ENCODE measurements around the gene CASP9. TPM values are rescaled to one million over a fixed set of nuclear protein-coding genes. Genes with fewer than 3 reads are reported as not detected.

CASP9 gene
- total and polyA plus RNA-seq, 2 experiments from 2014 or later: 7.7 to 25.0 TPM

- H3F3A ChIP-seq (replicated peaks; ENCODE audit: low read depth): peaks cover 11% of the 10 kb centered on the region; the same call in 1 of the 2 replicates
- Mint-ChIP-seq H3K27me3 (ENCODE audit: insufficient read depth, low read depth, poor library complexity) (peaks cover 5% of the 10 kb centered on the region), H3K36me3 (ENCODE audit: low read depth) (peaks cover 11% of the 10 kb centered on the region; the same call in 2 of the 3 replicates), H3K4me3 (no peak overlapping the region), H3K9me3 (no peaks in the 10 kb centered on the region), H3K4me1 (peaks cover 32% of the 10 kb centered on the region), H3K27ac (no peak overlapping the region)
- H3K4me1 ChIP-seq (ENCODE audit: insufficient read depth): peaks cover 20% of the 10 kb centered on the region
- H3K4me2 ChIP-seq: no peak overlapping the region
- no peaks in the 10 kb centered on the region for H4K20me1 ChIP-seq (replicated peaks; ENCODE audit: insufficient read depth)
- H3K4me3 ChIP-seq: no peak overlapping the region
- no peaks in the 10 kb centered on the region for H3K27me3 ChIP-seq (ENCODE audit: insufficient read depth)
- TF ChIP-seq ZNF114 (CRISPR knock-in tag; IDR thresholded peaks at IDR 0.05): no peak
- no peak for TF ChIP-seq NANOG (IDR thresholded peaks at IDR 0.05; ENCODE audit: borderline replicate concordance)
- no peak for TF ChIP-seq EZH2phosphoT487 (IDR thresholded peaks at IDR 0.05; ENCODE audit: unreplicated experiment)
- TF ChIP-seq, protein P1, sequence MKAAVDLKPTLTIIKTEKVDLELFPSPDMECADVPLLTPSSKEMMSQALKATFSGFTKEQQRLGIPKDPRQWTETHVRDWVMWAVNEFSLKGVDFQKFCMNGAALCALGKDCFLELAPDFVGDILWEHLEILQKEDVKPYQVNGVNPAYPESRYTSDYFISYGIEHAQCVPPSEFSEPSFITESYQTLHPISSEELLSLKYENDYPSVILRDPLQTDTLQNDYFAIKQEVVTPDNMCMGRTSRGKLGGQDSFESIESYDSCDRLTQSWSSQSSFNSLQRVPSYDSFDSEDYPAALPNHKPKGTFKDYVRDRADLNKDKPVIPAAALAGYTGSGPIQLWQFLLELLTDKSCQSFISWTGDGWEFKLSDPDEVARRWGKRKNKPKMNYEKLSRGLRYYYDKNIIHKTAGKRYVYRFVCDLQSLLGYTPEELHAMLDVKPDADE (IDR thresholded peaks at IDR 0.05): no peak
- H3K9me2 ChIP-seq (ENCODE audit: insufficient read depth): no peaks in the 10 kb centered on the region
- no peak overlapping the region for H3K27ac ChIP-seq (ENCODE audit: low read depth)
- no peaks in the 10 kb centered on the region for H3K79me2 ChIP-seq (replicated peaks; ENCODE audit: insufficient read depth)
- H2AFZ ChIP-seq: no peak overlapping the region
- ATAC-seq (no peak), DNase-seq (ENCODE audit: low spot score) (no peak)
- no peaks in the 10 kb centered on the region; the same call in 1 of the 2 replicates for H3K36me3 ChIP-seq (ENCODE audit: insufficient read depth)
Observed at GRCh38 chr1:15504436-15504835, 19.6 kb downstream of the CASP9 start.

DNA sequence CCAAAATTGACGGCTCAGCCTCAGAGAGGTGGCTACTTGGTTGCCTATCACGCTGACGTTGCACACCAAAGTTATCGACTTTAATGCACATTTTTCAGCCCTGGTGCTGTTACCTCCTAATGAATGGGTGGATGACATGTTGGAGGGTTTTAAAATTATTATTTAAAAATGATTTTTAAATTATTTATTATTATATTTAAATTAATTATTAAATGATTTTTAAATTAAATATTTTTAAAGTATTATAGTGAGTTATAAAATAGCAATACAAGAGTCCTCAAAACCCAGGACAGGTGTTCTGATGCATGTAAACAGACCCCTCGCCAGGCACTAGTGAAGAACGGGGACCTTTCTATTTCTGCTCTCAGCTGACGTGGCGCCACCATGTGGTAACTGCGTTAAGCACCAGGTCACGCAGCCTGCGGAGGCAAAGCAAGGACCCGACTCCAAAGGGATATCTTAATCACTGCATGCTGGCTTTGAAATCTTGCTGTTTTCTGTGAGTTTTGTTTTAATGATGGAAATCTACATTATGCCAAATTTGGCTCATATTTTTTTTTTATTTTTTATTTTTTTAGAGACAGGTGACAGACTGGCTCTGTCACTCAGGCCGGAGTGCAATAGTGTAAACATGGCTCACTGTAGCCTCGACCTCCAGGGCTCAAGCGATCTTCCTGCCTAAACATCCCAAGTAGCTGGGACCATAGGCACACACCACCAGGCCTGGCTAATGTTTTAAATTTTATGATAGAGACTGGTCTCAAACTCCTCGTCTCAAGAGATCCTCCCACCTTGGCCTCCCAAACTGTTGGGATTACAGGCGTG, 22.6 kb downstream of the CASP9 start:
- TF ChIP-seq, protein P2, sequence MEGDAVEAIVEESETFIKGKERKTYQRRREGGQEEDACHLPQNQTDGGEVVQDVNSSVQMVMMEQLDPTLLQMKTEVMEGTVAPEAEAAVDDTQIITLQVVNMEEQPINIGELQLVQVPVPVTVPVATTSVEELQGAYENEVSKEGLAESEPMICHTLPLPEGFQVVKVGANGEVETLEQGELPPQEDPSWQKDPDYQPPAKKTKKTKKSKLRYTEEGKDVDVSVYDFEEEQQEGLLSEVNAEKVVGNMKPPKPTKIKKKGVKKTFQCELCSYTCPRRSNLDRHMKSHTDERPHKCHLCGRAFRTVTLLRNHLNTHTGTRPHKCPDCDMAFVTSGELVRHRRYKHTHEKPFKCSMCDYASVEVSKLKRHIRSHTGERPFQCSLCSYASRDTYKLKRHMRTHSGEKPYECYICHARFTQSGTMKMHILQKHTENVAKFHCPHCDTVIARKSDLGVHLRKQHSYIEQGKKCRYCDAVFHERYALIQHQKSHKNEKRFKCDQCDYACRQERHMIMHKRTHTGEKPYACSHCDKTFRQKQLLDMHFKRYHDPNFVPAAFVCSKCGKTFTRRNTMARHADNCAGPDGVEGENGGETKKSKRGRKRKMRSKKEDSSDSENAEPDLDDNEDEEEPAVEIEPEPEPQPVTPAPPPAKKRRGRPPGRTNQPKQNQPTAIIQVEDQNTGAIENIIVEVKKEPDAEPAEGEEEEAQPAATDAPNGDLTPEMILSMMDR (conservative IDR thresholded peaks at IDR 0.05; ENCODE audit: low read depth in 2 of 2): peak; percentile 84 to 92
- no peak for TF ChIP-seq ZNF331 (CRISPR knock-in tag; IDR thresholded peaks at IDR 0.05; ENCODE audit: low read depth)
- no peak overlapping the region for H3K27ac Mint-ChIP-seq

More for the DNA sequence above, 22.6 kb downstream of the CASP9 start:
- Mint-ChIP-seq H3K4me3 (no peak overlapping the region), H3K27me3 (ENCODE audit: insufficient read depth, low read depth, poor library complexity) (peaks cover under 1% of the 10 kb centered on the region), H3K9me3 (0 out of 3 replicates have a peak, but pooled peaks cover 4% of the 10 kb centered on the region), H3K4me1 (peaks cover 10% of the 10 kb centered on the region; the same call in 2 of the 3 replicates), H3K36me3 (ENCODE audit: low read depth) (peaks cover 20% of the 10 kb centered on the region; the same call in 2 of the 3 replicates)
- peak; percentile 97 for ATAC-seq
- H3F3A ChIP-seq (replicated peaks; ENCODE audit: low read depth): no peaks in the 10 kb centered on the region
- no peak overlapping the region for H3K4me3 ChIP-seq
- no peaks in the 10 kb centered on the region for H3K27me3 ChIP-seq (ENCODE audit: insufficient read depth)
- H3K4me1 ChIP-seq (ENCODE audit: insufficient read depth): no peaks in the 10 kb centered on the region
- no peak overlapping the region for H3K4me2 ChIP-seq
- no peaks in the 10 kb centered on the region; the same call in 1 of the 2 replicates for H3K36me3 ChIP-seq (ENCODE audit: insufficient read depth)
- H2AFZ ChIP-seq: no peak overlapping the region
- no peaks in the 10 kb centered on the region for H3K9me2 ChIP-seq (ENCODE audit: insufficient read depth)
- H3K79me2 ChIP-seq (replicated peaks; ENCODE audit: insufficient read depth): no peaks in the 10 kb centered on the region
- no peaks in the 10 kb centered on the region for H4K20me1 ChIP-seq (replicated peaks; ENCODE audit: insufficient read depth)
- peak; percentile 92 for DNase-seq (ENCODE audit: low spot score)
- no peak overlapping the region for H3K27ac ChIP-seq (ENCODE audit: low read depth)
